Measurements from ENCODE around the gene STK11IP.

Gene STK11IP

DNA sequence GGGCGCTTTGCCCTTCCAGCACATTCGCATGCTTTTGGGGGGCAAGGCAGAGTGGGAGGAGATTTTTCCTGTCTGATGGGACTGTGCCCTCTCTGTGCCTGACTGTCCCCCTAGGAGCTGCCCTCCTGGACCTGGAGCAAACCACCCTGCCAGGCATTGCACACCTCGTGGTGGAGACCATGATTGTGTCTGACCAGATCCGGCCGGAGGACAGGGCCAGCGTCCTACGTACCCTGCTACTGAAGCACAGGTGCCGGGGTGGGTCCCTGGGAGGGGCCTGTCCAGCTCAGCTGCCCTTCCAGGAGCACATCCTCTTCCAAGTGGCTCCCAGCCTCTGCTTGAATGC lies 35.1 kb downstream of the STK11IP start:
- no peak overlapping the region for H3K4me3 ChIP-seq (ENCODE audit: low read length)
- TF ChIP-seq, protein P1, sequence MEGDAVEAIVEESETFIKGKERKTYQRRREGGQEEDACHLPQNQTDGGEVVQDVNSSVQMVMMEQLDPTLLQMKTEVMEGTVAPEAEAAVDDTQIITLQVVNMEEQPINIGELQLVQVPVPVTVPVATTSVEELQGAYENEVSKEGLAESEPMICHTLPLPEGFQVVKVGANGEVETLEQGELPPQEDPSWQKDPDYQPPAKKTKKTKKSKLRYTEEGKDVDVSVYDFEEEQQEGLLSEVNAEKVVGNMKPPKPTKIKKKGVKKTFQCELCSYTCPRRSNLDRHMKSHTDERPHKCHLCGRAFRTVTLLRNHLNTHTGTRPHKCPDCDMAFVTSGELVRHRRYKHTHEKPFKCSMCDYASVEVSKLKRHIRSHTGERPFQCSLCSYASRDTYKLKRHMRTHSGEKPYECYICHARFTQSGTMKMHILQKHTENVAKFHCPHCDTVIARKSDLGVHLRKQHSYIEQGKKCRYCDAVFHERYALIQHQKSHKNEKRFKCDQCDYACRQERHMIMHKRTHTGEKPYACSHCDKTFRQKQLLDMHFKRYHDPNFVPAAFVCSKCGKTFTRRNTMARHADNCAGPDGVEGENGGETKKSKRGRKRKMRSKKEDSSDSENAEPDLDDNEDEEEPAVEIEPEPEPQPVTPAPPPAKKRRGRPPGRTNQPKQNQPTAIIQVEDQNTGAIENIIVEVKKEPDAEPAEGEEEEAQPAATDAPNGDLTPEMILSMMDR (conservative IDR thresholded peaks at IDR 0.05; ENCODE audit: low read length), result no peak
- DNase-seq (ENCODE audit: low read depth), result no peak

DNA sequence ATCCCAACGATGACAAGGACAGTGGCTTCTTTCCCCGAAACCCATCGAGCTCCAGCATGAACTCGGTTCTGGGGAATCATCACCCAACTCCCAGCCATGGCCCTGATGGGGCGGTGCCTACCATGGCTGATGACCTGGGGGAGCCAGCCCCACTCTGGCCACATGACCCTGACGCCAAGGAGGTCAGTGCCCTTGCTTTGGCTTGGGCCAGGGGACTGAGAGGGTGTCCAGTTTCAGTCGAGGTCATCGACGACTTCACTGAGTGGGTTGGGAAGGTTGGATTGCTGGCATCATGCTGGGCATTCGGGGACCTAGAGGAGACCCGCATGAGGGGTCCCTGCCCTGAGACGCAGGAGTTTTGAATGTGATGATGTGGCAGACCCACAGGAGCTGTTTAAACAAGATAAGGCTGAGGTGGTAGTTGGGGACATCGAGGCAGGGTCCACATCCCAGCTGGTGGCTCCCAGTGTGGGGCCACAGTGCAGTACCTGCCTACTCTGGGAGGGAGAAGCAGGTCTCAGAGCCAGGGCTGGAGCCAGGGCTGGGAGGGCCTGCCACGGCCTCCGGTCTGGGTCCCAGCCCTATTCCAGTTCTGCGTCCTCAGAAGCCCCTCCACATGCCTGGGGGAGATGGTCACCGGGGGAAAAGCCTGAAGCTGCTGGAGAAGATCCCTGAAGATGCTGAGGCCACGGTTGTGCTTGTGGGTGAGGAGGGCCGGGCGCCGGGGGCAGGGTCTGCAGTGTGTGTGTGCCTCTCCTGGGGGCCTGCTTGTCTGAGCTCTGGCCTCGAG lies 35.8 kb downstream of the STK11IP start:
- TF ChIP-seq, protein P1 (conservative IDR thresholded peaks at IDR 0.05; ENCODE audit: low read length), result no peak
- H3K4me3 ChIP-seq (ENCODE audit: low read length), result no peak overlapping the region
- DNase-seq (ENCODE audit: low read depth), result no peak

DNA sequence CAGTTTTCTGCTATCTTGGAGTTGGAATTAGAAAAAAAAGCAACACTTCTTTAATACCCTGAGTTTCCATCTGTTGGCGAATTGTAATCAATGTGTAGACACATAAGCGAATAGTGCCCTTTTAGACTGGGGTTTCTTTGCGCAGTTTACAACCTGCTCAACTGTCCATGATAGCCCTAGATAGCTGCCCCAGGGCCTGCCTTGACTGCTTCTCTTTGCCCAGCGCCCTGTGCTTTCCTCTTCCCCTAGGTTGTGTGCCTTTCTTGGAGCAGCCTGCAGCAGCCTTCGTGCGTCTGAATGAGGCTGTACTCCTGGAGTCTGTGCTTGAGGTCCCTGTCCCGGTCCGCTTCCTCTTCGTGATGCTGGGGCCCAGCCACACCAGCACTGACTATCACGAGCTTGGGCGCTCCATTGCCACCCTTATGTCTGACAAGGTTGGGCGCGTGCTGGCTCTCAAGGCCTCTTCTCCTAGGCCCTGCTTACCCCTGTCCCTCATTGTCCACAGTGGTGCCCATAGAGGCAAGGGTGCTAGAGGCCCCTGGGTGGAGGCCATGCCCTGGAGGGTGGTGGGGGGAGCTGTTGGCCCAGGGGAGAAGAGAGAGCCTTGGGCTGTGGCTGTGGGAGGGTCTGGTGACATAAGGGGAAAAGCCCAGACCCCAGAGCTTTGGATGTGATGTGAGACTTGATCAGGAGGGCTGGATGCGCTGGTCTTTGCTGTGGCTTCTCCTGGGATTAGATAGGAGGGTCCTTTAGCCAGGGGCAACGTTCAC lies 36.7 kb downstream of the STK11IP start:
- no peak overlapping the region for H3K4me3 ChIP-seq (ENCODE audit: low read length)
- no peak for DNase-seq (ENCODE audit: low read depth)
- TF ChIP-seq, protein P1 (conservative IDR thresholded peaks at IDR 0.05; ENCODE audit: low read length), result no peak

DNA sequence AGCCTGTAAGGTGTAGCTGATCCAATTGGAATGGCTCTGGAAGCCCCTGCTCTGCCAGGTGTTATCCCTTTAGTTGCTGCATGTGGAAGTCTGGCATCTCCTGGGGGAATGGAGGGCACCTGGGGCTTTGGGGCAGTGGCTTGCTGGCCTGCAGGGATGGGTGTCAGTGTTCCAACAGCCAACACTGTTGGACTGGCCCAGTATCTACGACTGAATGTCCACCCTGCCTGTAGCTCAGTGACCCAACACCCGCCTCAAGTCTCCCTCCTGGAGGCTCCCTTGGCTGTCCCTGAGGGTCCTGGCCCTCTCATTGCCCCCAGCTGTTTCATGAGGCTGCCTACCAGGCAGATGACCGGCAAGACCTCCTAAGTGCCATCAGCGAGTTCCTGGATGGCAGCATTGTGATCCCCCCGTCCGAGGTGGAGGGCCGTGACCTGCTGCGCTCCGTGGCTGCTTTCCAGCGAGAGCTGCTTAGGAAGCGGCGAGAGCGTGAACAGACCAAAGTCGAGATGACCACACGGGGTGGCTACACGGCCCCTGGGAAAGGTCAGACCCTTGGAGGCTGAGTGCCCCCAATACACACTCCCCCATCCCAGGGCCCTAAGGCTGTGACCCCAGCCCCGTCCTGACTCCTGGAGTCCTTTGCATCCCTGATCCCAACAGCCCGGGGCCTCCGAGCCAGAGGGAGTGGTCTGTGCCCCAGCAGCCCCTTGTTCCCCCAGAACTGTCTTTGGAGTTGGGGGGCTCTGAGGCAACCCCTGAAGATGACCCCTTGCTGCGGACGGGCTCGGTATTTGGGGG lies 37.5 kb downstream of the STK11IP start:
- no peak overlapping the region for H3K4me3 ChIP-seq (ENCODE audit: low read length)
- TF ChIP-seq, protein P1 (conservative IDR thresholded peaks at IDR 0.05; ENCODE audit: low read length), result no peak
- DNase-seq (ENCODE audit: low read depth), result no peak

DNA sequence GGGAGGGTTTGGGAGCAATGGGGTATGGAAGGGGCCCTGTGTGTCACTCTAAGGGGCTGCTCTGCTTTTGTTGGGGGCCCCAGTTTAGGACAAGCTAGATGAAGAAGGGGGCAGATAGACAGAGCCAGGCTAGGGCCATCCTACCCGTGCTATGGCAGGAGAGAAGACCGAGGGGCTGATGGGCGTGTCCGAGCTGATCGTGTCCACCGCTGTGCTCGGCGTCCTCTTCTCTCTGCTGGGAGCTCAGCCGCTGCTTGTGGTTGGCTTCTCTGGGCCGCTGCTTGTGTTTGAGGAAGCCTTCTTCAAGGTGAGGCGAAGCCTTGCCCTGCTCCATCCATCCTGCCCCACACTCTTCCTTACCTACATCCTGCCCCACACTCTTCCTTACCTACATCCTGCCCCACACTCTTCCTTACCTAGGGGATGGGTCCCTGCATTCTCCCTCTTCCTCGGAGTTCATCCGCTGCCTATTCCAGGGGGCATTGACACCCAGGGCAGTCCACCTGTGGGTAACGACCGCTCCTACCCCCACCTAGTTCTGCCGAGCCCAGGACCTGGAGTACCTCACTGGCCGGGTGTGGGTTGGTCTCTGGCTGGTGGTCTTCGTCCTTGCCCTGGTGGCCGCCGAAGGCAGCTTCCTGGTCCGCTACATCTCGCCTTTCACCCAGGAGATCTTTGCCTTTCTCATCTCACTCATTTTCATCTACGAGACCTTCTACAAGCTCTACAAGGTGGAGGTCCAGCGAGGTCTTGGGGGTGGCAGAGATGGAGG lies 38.7 kb downstream of the STK11IP start:
- DNase-seq (ENCODE audit: low read depth), result no peak
- H3K4me3 ChIP-seq (ENCODE audit: low read length), result no peak overlapping the region
- TF ChIP-seq, protein P1 (conservative IDR thresholded peaks at IDR 0.05; ENCODE audit: low read length), result no peak

DNA sequence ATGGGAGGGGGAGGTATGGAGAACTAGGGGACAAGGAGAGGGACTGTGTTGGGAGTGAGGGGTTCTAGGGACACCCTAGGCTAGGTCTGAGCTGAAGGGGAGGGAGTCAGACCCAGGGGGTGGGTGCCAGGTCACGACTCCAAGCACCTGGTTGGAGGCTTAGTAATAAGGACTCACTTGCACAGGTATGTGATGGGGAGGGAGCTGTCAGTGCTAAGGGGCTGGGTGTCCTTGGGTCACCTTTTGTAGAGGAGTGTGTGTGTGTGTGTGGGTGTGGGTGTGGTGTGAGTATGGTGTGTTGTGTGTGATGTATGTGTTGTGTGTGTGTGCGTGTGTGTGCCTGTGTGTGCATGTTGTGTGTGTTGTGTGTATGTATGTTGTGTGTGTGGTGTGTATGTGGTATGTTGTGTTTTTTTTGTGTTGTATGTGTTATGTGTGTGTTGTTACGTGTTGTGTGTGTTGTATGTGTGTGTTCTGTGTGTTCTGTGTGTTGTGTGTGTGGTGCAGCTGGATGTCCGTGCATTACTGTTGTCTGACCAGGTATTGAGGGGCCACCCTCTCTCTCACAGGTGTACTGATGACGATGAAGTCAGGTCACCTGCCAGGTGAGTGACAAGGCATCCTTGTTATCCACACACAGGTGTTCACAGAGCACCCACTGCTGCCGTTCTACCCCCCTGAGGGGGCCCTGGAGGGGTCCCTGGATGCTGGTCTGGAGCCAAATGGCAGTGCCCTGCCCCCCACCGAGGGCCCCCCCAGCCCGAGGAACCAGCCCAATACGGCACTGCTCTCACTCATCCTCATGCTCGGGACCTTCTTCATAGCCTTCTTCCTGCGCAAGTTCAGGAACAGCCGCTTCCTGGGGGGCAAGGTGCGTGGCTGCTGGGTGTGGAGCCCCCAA lies 39.5 kb downstream of the STK11IP start:
- no peak overlapping the region for H3K4me3 ChIP-seq (ENCODE audit: low read length)
- TF ChIP-seq, protein P1 (conservative IDR thresholded peaks at IDR 0.05; ENCODE audit: low read length), result no peak
- no peak for DNase-seq (ENCODE audit: low read depth)
